GM12874 (cell line): Measurements from ENCODE around the gene TSPAN33.

ENCODE experiments used
- CTCF ChIP-seq: IDR thresholded peaks from 2 replicates; pipeline ENCODE4 v1.5.1; 2011; ENCODE audit warnings: low read depth, mild to moderate bottlenecking, control low read depth, low read length, moderate library complexity; ENCODE audit not compliant: insufficient read depth

The TSPAN33 gene

DNA sequence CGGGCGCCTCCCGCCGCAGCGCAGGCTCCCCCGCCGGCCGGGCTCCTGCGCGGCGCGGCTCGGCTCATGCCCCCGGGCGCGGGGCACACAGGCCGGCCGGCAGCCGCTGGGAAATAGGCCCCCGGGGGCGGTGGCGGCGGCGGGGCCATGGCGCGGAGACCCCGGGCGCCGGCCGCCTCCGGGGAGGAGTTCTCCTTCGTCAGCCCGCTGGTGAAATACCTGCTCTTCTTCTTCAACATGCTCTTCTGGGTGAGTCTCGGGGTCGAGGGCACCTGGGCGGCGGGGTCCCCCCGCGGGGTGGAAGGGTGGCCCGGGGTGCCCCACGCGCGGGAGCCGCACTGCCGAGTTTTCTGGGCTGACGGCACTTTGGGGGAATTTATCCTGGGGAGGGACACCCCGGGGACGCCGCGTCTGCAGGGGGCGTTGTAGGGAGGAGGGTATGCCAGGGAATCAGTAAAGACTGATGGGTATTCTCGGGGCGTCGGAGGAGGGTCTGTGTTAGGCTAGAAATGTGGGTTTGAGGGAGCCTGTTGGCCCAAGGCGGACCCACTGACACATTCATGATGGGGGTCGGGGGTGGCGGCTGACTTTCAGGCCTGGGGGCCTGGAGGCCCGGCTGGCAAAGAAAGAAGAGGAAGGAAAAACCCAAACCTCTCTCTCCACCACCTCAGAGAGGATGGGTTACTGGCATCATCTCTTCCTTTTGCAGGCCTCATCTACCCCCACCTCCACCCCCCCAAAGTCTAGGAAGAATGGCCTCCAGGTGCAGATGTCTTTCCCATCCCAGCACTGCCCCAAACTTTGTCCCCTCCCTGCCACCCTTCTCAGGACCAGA is 544 bp downstream of the TSPAN33 start:
- peak; percentile 49 for TF ChIP-seq CTCF

GRCh38 chr7:129146237-129146979 is 1.9 kb downstream of the TSPAN33 start:
- TF ChIP-seq CTCF, result no peak

GRCh38 chr7:129147731-129148130 is 3.2 kb downstream of the TSPAN33 start:
- no peak for TF ChIP-seq CTCF

GRCh38 chr7:129149511-129149910 is 5.0 kb downstream of the TSPAN33 start:
- TF ChIP-seq CTCF, result no peak

DNA sequence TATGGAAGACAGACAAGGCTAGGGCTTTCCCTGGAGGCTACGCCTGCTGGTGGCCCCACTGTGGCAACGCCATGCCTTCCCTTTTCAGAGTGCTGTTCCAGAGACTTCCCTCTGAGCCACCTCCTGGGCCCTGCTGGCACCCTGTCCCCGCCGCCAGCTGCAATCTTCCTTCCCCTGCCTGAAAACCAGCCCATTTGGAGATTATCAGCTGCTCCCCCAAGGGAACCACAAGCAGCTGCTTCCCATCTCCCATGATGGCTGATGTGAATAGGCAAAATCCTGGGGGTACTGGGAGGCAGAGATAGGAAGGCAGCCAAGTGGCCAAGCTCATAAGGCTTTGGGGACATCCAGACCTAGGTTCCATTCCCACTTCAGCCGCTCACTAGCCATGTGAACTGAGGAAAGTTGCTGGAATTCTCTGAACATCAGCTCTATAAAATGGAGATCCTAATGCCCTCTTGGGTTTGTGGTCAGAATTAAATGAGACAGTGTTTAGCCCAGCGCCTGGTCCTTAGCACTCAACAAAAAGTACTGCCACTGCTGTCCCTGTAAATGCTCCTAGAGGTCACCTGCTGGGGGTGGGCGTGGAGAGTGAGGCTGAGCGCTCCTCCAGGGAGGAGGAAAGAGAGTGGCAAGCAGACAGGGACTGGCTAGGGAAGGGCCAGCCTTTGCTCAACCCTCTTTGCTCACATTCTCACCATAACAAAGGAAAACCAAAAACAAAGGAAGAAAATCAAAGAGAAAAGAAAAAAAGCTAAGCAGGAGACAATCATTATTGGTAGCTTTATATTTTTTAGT is 5.9 kb downstream of the TSPAN33 start:
- no peak for TF ChIP-seq CTCF

- TF ChIP-seq CTCF, result no peak
Observed at GRCh38 chr7:129157651-129158050, 13.1 kb downstream of the TSPAN33 start.

- no peak for TF ChIP-seq CTCF
Observed at GRCh38 chr7:129159539-129159938, 15.0 kb downstream of the TSPAN33 start.
